ENCODE data around the gene TBX10. TPM values are rescaled to one million over a fixed set of nuclear protein-coding genes. Genes with fewer than 3 reads are reported as not detected.

The TBX10 gene
- polyA plus RNA-seq, 1 of the 3 experiments (the other 2 are of a cell fraction): not detected

DNA sequence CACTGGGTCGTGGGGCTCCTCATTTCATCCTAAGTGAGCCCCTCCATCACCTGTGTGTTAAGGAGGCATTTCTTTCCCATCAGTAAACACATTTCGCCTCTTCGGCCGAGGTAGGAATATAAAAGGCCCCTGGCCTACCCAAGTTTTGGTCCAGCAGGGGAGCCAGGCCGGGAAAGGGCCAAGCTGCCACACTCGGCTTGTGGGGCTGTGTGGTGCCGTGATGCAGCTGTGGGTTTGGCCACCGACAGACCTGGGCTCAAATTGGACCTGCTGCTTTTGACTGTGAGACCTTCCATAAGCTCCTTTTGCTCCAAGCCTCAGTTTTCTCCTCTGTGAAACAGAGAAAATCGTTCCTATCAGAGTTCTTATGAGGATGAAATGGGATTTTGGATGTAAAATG, 32.1 kb downstream of the TBX10 start:
- no peak for TF ChIP-seq FOSL2 (IDR thresholded peaks at IDR 0.05; ENCODE audit: borderline replicate concordance, low read depth)
- TF ChIP-seq, protein P1, sequence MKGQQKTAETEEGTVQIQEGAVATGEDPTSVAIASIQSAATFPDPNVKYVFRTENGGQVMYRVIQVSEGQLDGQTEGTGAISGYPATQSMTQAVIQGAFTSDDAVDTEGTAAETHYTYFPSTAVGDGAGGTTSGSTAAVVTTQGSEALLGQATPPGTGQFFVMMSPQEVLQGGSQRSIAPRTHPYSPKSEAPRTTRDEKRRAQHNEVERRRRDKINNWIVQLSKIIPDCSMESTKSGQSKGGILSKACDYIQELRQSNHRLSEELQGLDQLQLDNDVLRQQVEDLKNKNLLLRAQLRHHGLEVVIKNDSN (IDR thresholded peaks at IDR 0.05; ENCODE audit: borderline replicate concordance, low read depth): no peak
- TF ChIP-seq, protein P2, sequence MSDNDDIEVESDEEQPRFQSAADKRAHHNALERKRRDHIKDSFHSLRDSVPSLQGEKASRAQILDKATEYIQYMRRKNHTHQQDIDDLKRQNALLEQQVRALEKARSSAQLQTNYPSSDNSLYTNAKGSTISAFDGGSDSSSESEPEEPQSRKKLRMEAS (IDR thresholded peaks at IDR 0.05; ENCODE audit: low read depth): no peak
- TF ChIP-seq YY1 (IDR thresholded peaks at IDR 0.05; ENCODE audit: low read depth): no peak
- TF ChIP-seq ELF1 (IDR thresholded peaks at IDR 0.05): no peak
- TF ChIP-seq, protein P3, sequence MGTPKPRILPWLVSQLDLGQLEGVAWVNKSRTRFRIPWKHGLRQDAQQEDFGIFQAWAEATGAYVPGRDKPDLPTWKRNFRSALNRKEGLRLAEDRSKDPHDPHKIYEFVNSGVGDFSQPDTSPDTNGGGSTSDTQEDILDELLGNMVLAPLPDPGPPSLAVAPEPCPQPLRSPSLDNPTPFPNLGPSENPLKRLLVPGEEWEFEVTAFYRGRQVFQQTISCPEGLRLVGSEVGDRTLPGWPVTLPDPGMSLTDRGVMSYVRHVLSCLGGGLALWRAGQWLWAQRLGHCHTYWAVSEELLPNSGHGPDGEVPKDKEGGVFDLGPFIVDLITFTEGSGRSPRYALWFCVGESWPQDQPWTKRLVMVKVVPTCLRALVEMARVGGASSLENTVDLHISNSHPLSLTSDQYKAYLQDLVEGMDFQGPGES (IDR thresholded peaks at IDR 0.05; ENCODE audit: low read depth, low read length): no peak
- TF ChIP-seq JUND (IDR thresholded peaks at IDR 0.05): no peak
- Histone ChIP-seq H2AFZ (ENCODE audit: low read depth) (peak overlapping the region; percentile 80; the same call in 1 of the 2 replicates), H4K20me1 (ENCODE audit: insufficient read depth) (no peaks in the 10 kb centered on the region), H3K9ac (peak overlapping the region; percentile 86), H3K27me3 (ENCODE audit: insufficient read depth) (no peaks in the 10 kb centered on the region), H3K27ac (ENCODE audit: low read depth in 2 of 2, low read length in 1 of 2) (no peak overlapping the region; a peak in 1 of 4 replicates), H3K79me2 (ENCODE audit: insufficient read depth) (peaks cover 17% of the 10 kb centered on the region), H3K9me3 (no peaks in the 10 kb centered on the region), H3F3A (replicated peaks; ENCODE audit: insufficient read depth) (no peaks in the 10 kb centered on the region), H3K4me3 (ENCODE audit: low read depth in 2 of 2, low read length in 1 of 2) (peak overlapping the region; percentile 96 to 98), H3K9me2 (no peaks in the 10 kb centered on the region), H3K4me2 (peak overlapping the region; percentile 92), H3K36me3 (replicated peaks in 1 of 2; ENCODE audit: control insufficient read depth in 1 of 2, insufficient read depth in 2 of 2, low read length in 1 of 2) (peaks cover 5 to 37% of the 10 kb centered on the region in 2 experiments), H3K4me1 (ENCODE audit: control insufficient read depth in 1 of 2, insufficient read depth in 2 of 2, low read depth in 1 of 2, low read length in 1 of 2) (peaks cover 7 to 13% of the 10 kb centered on the region in 2 experiments; a peak in 3 of 4 replicates)
- WGBS (ENCODE audit: low lambda C conversion rate): 14% methylated on average over 4 of the region's 9 CpGs
- DNase-seq: no peak
- ChIA-PET CTCF (interaction anchor here (0.7 to 1.9 kb wide), 7 partner anchors 10 to 35 kb away, joined by 3 to 5 read pairs (median 3); partner anchors contain the start of gene NUDT8), POLR2A (interaction anchor here (1.4 kb wide), 1 partner anchor 23 kb away, joined by 3 read pairs; no protein-coding TSS in a partner anchor)

DNA sequence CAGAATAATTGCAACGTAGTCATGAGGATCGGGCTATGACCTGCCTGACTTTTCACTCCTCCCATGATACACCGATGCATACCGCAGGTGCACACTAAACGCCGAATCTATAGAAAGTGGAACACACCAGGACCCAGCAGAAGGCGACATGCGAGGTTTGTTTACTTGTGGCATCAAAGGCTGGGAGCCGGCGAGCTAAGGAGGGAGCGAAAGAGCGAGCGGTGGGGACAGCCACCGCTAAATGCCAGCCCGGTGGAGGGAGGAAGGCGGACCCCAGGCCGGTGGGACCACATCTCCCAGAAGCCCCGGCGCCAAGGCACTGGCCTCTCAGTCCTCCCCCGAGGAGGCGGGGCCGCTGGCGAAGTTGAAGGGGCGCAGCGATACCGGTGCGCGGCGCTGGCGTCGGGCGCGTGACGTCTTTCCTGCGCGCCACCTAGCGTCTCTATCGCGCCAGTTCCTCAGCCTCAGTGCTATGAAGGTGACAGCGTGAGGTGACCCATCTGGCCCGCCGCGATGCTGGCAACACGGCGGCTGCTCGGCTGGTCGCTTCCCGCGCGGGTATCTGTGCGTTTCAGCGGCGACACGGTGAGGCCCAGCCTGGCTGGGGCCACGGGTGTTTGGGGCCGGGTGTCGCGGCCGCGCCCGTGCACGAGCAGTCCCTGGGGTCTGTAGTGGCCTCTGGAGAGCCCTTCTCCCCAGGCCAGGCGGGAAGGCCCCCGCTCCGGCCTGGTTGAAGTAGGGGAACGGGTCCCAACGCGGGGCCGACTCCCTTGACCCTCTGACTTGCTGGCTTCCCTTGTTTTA, 32.9 kb downstream of the TBX10 start, which contains the start of gene NDUFV1:
Gene NDUFV1, plus strand, starts transcription at position 445 of the 804 bp plus-strand sequence. Its CDS starts 69 bp downstream, at position 514.
- Histone ChIP-seq H3K9me3 (no peaks in the 10 kb centered on the region), H3K79me2 (ENCODE audit: insufficient read depth) (peaks cover 17% of the 10 kb centered on the region), H3K4me2 (peak within 1 kb of the TSS; percentile 92), H3K9ac (peak within 1 kb of the TSS; percentile 86), H3K9me2 (no peaks in the 10 kb centered on the region), H4K20me1 (ENCODE audit: insufficient read depth) (no peaks in the 10 kb centered on the region), H3K4me1 (ENCODE audit: control insufficient read depth in 1 of 2, insufficient read depth in 2 of 2, low read depth in 1 of 2, low read length in 1 of 2) (peaks cover 7 to 13% of the 10 kb centered on the region in 2 experiments; a peak in 3 of 4 replicates), H3K27ac (ENCODE audit: low read depth in 2 of 2, low read length in 1 of 2) (peak within 1 kb of the TSS in 1 of 2 experiments; percentile 55; a peak in 2 of 4 replicates), H3F3A (replicated peaks; ENCODE audit: insufficient read depth) (no peaks in the 10 kb centered on the region), H3K27me3 (ENCODE audit: insufficient read depth) (no peaks in the 10 kb centered on the region), H2AFZ (ENCODE audit: low read depth) (peak within 1 kb of the TSS; percentile 85), H3K36me3 (replicated peaks in 1 of 2; ENCODE audit: control insufficient read depth in 1 of 2, insufficient read depth in 2 of 2, low read length in 1 of 2) (peaks cover 5 to 31% of the 10 kb centered on the region in 2 experiments), H3K4me3 (ENCODE audit: low read depth in 2 of 2, low read length in 1 of 2) (peak within 1 kb of the TSS; percentile 96 to 98)
- ChIA-PET POLR2A (no interaction called here), CTCF (interaction anchor here (1.0 to 1.4 kb wide), 3 partner anchors 15 to 35 kb away, joined by 3 to 4 read pairs (median 3); partner anchors contain the start of gene NUDT8)
- DNase-seq: peak; percentile 98
- 0% methylated on average over 12 of the region's 69 CpGs for WGBS (ENCODE audit: low lambda C conversion rate)
- no peak for TF ChIP-seq RXRA (IDR thresholded peaks at IDR 0.05; ENCODE audit: borderline replicate concordance, low read depth)
- no peak for TF ChIP-seq NFIC (IDR thresholded peaks at IDR 0.05; ENCODE audit: borderline replicate concordance)
- TF ChIP-seq ELF1 (IDR thresholded peaks at IDR 0.05): peak; percentile 47; the same call in 1 of the 2 replicates
- TF ChIP-seq, protein P2 (IDR thresholded peaks at IDR 0.05; ENCODE audit: low read depth): peak; percentile 50; the same call in 1 of the 2 replicates
- 0 out of 2 replicates have a peak, but pooled peaks have one; percentile 24 for TF ChIP-seq RAD21 (IDR thresholded peaks at IDR 0.05; ENCODE audit: low read length)
- peak; percentile 85 for TF ChIP-seq GABPA (IDR thresholded peaks at IDR 0.05; ENCODE audit: low read depth)
- TF ChIP-seq FOSL2 (IDR thresholded peaks at IDR 0.05; ENCODE audit: borderline replicate concordance, low read depth): no peak
- no peak for TF ChIP-seq RFX5 (IDR thresholded peaks at IDR 0.05; ENCODE audit: low read length)
- TF ChIP-seq NRF1 (IDR thresholded peaks at IDR 0.05; ENCODE audit: low read depth, low read length): peak; percentile 41
- peak; percentile 83 for TF ChIP-seq CHD2 (IDR thresholded peaks at IDR 0.05; ENCODE audit: low read length, partially characterized antibody)
- no peak for TF ChIP-seq FOXM1 (IDR thresholded peaks at IDR 0.05; ENCODE audit: low read depth)
- TF ChIP-seq, protein P4, sequence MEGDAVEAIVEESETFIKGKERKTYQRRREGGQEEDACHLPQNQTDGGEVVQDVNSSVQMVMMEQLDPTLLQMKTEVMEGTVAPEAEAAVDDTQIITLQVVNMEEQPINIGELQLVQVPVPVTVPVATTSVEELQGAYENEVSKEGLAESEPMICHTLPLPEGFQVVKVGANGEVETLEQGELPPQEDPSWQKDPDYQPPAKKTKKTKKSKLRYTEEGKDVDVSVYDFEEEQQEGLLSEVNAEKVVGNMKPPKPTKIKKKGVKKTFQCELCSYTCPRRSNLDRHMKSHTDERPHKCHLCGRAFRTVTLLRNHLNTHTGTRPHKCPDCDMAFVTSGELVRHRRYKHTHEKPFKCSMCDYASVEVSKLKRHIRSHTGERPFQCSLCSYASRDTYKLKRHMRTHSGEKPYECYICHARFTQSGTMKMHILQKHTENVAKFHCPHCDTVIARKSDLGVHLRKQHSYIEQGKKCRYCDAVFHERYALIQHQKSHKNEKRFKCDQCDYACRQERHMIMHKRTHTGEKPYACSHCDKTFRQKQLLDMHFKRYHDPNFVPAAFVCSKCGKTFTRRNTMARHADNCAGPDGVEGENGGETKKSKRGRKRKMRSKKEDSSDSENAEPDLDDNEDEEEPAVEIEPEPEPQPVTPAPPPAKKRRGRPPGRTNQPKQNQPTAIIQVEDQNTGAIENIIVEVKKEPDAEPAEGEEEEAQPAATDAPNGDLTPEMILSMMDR (IDR thresholded peaks at IDR 0.05): peak; percentile 52
- TF ChIP-seq, protein P5, sequence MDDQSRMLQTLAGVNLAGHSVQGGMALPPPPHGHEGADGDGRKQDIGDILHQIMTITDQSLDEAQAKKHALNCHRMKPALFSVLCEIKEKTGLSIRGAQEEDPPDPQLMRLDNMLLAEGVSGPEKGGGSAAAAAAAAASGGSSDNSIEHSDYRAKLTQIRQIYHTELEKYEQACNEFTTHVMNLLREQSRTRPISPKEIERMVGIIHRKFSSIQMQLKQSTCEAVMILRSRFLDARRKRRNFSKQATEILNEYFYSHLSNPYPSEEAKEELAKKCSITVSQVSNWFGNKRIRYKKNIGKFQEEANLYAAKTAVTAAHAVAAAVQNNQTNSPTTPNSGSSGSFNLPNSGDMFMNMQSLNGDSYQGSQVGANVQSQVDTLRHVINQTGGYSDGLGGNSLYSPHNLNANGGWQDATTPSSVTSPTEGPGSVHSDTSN (IDR thresholded peaks at IDR 0.05): no peak
- peak; percentile 92 for TF ChIP-seq SIN3A (IDR thresholded peaks at IDR 0.05; ENCODE audit: borderline replicate concordance, low read depth, low read length)
- peak; percentile 58; the same call in 1 of the 2 replicates for TF ChIP-seq POLR2AphosphoS5 (IDR thresholded peaks at IDR 0.05; ENCODE audit: low read depth, low read length)
- no peak for TF ChIP-seq GATA2 (CRISPR knock-in tag; IDR thresholded peaks at IDR 0.05)
- TF ChIP-seq TCF12 (IDR thresholded peaks at IDR 0.05): no peak
- TF ChIP-seq TAF1 (IDR thresholded peaks at IDR 0.05; ENCODE audit: borderline replicate concordance, low read depth, low read length): peak; percentile 63
